ENCODE measurements around the gene NUDC.
A peak's percentile ranks its signal among the peaks of the same experiment; 100 is the strongest.

Gene NUDC

GRCh38 chr1:26900001-26900814, 21.3 kb upstream of the NUDC start, which contains the start of gene GPATCH3:
Gene GPATCH3, minus strand, starts transcription at chr1:26900467. Its CDS starts 25 bp downstream, at chr1:26900442.
- DNase-seq (ENCODE audit: low read depth): peak; percentile 90
- TF ChIP-seq, protein P1, sequence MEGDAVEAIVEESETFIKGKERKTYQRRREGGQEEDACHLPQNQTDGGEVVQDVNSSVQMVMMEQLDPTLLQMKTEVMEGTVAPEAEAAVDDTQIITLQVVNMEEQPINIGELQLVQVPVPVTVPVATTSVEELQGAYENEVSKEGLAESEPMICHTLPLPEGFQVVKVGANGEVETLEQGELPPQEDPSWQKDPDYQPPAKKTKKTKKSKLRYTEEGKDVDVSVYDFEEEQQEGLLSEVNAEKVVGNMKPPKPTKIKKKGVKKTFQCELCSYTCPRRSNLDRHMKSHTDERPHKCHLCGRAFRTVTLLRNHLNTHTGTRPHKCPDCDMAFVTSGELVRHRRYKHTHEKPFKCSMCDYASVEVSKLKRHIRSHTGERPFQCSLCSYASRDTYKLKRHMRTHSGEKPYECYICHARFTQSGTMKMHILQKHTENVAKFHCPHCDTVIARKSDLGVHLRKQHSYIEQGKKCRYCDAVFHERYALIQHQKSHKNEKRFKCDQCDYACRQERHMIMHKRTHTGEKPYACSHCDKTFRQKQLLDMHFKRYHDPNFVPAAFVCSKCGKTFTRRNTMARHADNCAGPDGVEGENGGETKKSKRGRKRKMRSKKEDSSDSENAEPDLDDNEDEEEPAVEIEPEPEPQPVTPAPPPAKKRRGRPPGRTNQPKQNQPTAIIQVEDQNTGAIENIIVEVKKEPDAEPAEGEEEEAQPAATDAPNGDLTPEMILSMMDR (IDR thresholded peaks at IDR 0.05; ENCODE audit: low read depth, low read length, missing control alignments): no peak
- peak within 1 kb of the TSS; percentile 99 for H3K4me3 ChIP-seq (ENCODE audit: low read depth, low read length)
- in situ Hi-C loops (cut with HindIII; ENCODE audit: low sequenced_read_pairs): no loop called here

DNA sequence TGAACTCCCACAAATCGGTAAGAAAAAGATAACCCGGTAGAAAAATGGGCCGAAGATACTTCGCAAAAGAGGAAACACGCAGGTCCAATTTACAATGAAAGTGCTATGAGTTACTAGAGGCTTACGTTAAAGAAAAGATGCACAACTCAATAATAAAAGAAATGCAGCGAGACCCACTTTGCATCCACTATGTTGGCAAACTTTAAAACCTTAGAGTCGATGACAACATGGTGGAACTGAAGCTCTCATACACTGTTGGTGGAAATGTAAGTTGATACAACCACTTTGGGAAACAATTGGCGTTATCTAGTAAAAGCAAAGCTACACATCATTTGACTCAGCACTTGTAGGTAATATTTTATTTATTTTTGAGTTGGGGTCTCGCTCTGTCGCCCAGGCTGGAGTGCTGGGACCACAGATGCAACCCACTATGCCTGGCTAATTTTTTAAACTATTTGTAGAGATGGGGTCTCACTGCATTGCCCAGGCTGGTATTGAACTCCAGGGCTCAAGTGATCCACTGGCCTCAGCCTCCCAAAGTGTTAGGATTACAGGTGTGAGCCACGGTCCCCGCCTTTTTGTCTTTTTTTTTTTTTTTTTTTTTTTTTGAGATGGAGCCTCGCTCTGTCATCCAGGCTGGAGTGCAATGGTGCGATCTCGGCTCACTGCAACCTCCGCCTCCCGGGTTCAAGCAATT, 20.6 kb upstream of the NUDC start:
- in situ Hi-C loops (cut with HindIII; ENCODE audit: low sequenced_read_pairs): no loop called here
- H3K4me3 ChIP-seq (ENCODE audit: low read depth, low read length): peak overlapping the region; percentile 99
- no peak for DNase-seq (ENCODE audit: low read depth)
- TF ChIP-seq, protein P1 (IDR thresholded peaks at IDR 0.05; ENCODE audit: low read depth, low read length, missing control alignments): no peak

GRCh38 chr1:26907071-26907917, 14.2 kb upstream of the NUDC start:
- DNase-seq (ENCODE audit: low read depth): peak; percentile 72
- TF ChIP-seq, protein P1 (IDR thresholded peaks at IDR 0.05; ENCODE audit: low read depth, low read length, missing control alignments): no peak
- in situ Hi-C loops (cut with HindIII; ENCODE audit: low sequenced_read_pairs): no loop called here
- H3K4me3 ChIP-seq (ENCODE audit: low read depth, low read length): no peak overlapping the region

DNA sequence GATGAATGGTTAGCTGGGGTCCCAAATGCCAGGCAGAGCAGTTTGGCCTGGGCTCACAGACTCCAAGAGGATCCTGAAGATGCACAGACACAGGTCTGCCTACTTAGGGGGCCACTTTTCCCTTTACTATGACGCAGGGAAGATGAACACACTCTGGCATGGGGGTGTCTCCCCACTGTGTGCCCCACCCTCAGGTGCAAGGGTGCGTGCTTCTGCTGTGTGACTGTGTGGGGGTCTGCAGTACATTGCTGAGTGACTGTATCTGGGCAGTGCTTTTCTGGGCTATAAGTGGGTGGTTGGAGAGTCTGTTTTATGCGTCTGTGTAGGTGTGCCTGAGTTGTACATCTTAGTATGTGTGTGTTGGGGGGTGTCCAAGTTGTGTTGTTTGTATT, 11.6 kb upstream of the NUDC start:
- in situ Hi-C loops (cut with HindIII; ENCODE audit: low sequenced_read_pairs): no loop called here
- H3K4me3 ChIP-seq (ENCODE audit: low read depth, low read length): no peak overlapping the region
- DNase-seq (ENCODE audit: low read depth): no peak
- TF ChIP-seq, protein P1 (IDR thresholded peaks at IDR 0.05; ENCODE audit: low read depth, low read length, missing control alignments): no peak

- TF ChIP-seq, protein P1 (IDR thresholded peaks at IDR 0.05; ENCODE audit: low read depth, low read length, missing control alignments): no peak
- in situ Hi-C loops (cut with HindIII; ENCODE audit: low sequenced_read_pairs): no loop called here
- no peak overlapping the region for H3K4me3 ChIP-seq (ENCODE audit: low read depth, low read length)
- no peak for DNase-seq (ENCODE audit: low read depth)
Observed at GRCh38 chr1:26910343-26911160, 11.0 kb upstream of the NUDC start.

All from astrocyte of the cerebellum (primary cell).